GM10266 (cell line): ENCODE data around the gene RUNX3.
"Not testable (repeated sequence)": the region's sequence is repeated elsewhere in the genome, so short reads cannot be mapped to it uniquely, and the experiment has no call there.

Source experiments
- DNase-seq: peaks from one replicate; pipeline ENCODE4 v3.0.0; 2012; ENCODE audit errors: extremely low spot score
- CTCF ChIP-seq: IDR thresholded peaks from 2 replicates; pipeline ENCODE4 v1.5.1; 2012; ENCODE audit warnings: mild to moderate bottlenecking, low read depth; ENCODE audit not compliant: control insufficient read depth, insufficient read depth; ENCODE audit errors: missing control alignments

RUNX3 gene

GRCh38 chr1:24896596-24897262, 33.3 kb downstream of the RUNX3 start:
- TF ChIP-seq CTCF, result no peak
- peak; percentile 4 for DNase-seq

DNA sequence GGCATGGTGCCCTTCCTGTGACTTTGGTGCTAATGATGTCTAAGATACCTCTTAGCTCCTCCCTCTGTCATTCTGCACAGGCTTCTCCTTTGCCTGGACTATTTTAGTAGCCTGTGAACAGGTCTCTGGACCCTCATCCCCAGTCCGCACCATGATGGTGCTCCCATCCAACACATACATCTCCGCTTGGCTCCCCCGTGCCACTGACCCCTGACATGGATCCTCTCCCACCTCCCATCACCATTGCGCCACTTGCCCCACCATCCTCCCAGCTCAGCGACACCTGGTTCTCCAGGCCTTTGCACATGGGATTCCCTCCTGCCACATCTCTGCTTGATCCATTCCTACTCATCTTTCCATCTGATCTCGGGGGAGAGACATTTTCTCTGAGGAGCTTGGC, 33.9 kb downstream of the RUNX3 start:
- TF ChIP-seq CTCF, result no peak
- peak; percentile 7 for DNase-seq

DNA sequence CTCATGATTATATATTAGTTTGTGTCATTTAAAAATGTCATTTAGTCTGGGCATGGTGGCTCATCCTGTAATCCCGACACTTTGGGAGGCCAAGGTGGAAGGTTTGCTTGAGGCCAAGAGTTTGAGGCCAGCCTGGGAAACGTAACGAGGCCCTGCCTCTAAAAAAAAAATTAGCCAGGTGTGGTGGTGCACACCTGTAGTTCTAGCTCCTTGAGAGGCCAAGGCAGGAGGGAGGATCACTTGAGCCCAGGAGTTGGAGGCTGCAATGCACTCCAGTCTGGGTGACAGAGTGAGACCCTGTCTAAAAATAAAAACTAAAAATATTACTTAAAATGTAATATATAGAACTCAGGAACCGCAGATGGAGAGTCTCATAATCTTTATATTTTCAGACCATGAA, 34.6 kb downstream of the RUNX3 start:
- no peak for DNase-seq
- no peak for TF ChIP-seq CTCF

GRCh38 chr1:24894002-24894401, 36.1 kb downstream of the RUNX3 start:
- TF ChIP-seq CTCF, result no peak

GRCh38 chr1:24893431-24893830, 36.6 kb downstream of the RUNX3 start:
- TF ChIP-seq CTCF, result no peak
- DNase-seq, result no peak

More at GRCh38 chr1:24894002-24894401, 36.1 kb downstream of the RUNX3 start:
- peak; percentile 32 for DNase-seq

GRCh38 chr1:24892188-24893153, 37.6 kb downstream of the RUNX3 start:
- DNase-seq, result no peak
- TF ChIP-seq CTCF, result no peak

DNA sequence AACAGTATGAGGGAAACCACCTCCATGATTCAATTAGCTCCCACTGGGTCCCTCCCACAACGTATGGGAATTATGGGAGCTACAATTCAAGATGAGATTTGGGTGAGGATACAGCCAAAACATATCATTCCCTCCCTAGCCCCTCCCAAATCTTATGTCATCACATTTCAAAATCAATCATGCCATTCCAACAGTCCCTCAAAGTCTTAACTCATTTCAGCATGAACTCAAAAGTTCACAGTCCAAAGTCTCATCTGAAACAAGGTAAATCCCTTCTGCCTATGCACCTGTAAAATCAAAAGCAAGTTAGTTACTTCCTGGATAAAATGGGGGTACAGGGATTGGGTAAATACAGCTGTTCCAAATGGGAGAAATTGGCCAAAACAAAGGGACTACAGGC, 38.7 kb downstream of the RUNX3 start:
- not testable (repeated sequence) for DNase-seq
